OCI-LY7 (cell line): Measurements from ENCODE around the gene HPCAL4. TPM values are rescaled to one million over a fixed set of nuclear protein-coding genes. Genes with fewer than 3 reads are reported as not detected.

ENCODE experiments used
- BruUV-seq: library from RNA; stranded (reverse); fragments of 400-500 nt; replicated peaks from 2 replicates; lab custom pipeline; 2021; lab: Mats Ljungman, UMichigan
- CTCF ChIA-PET: fragments of 300-600 bp; sonication (Branson Sonifier 250); formaldehyde crosslinking; loops from one replicate; lab custom pipeline; 2022; ENCODE audit warnings: antibody characterized with exemption; ENCODE audit not compliant: unreplicated experiment; lab: Charles Lee
- POLR2A ChIA-PET: fragments of 300-600 bp; sonication (Branson Sonifier 250); formaldehyde crosslinking; loops from one replicate; lab custom pipeline; 2022; ENCODE audit warnings: antibody characterized with exemption; lab: Charles Lee
- DNase-seq: peaks from one replicate; pipeline ENCODE4 v3.0.0-alpha.2; 2015; ENCODE audit warnings: low spot score
- H2AFZ ChIP-seq: fragments of 200-600 bp; sonication (generic), shearing (Covaris generic); 2 replicates; pipeline ENCODE4 v1.6.1; 2014; ENCODE audit warnings: mild to moderate bottlenecking, antibody characterized with exemption, low read length, moderate library complexity
- H3K27ac ChIP-seq: fragments of 200-600 bp; sonication (generic); 2 replicates; pipeline ENCODE4 v1.5.1; 2014; ENCODE audit warnings: mixed run types, low read depth, mild to moderate bottlenecking, moderate library complexity, low read length, inconsistent platforms; ENCODE audit not compliant: poor library complexity, severe bottlenecking
- H3K36me3 ChIP-seq: fragments of 200-600 bp; sonication (generic); 2 replicates; pipeline ENCODE4 v1.6.1; 2014; ENCODE audit warnings: mild to moderate bottlenecking, antibody characterized with exemption, low read length, moderate library complexity, mixed read lengths; ENCODE audit not compliant: insufficient read depth
- H3K4me1 ChIP-seq: fragments of 200-600 bp; sonication (generic); 2 replicates; pipeline ENCODE4 v1.5.1; 2014; ENCODE audit warnings: mild to moderate bottlenecking, low read length; ENCODE audit not compliant: insufficient read depth, poor library complexity, severe bottlenecking
- H3K4me2 ChIP-seq: fragments of 200-600 bp; sonication (generic); 2 replicates; pipeline ENCODE4 v1.6.1; 2014; ENCODE audit warnings: mild to moderate bottlenecking, low read length
- H3K4me3 ChIP-seq: fragments of 200-600 bp; sonication (generic); 2 replicates; pipeline ENCODE4 v1.5.1; 2014; ENCODE audit warnings: mild to moderate bottlenecking, low read depth, low read length; ENCODE audit not compliant: poor library complexity, severe bottlenecking
- H3K79me2 ChIP-seq: fragments of 200-600 bp; sonication (generic); 2 replicates; pipeline ENCODE4 v1.6.1; 2016; ENCODE audit warnings: low read depth, mild to moderate bottlenecking, low read length, moderate library complexity, mixed read lengths; ENCODE audit not compliant: insufficient read depth
- H3K9me2 ChIP-seq: fragments of 200-600 bp; sonication (generic); 2 replicates; pipeline ENCODE4 v1.6.1; 2016; ENCODE audit warnings: mild to moderate bottlenecking, low read length, mixed read lengths; ENCODE audit not compliant: insufficient read depth
- H3K9me3 ChIP-seq: fragments of 200-600 bp; sonication (generic); 2 replicates; pipeline ENCODE4 v1.6.1; 2014; ENCODE audit warnings: mild to moderate bottlenecking, mixed run types, low read length, mixed read lengths
- H4K20me1 ChIP-seq: fragments of 200-600 bp; sonication (generic); 2 replicates; pipeline ENCODE4 v1.6.1; 2014; ENCODE audit warnings: mild to moderate bottlenecking, antibody characterized with exemption, low read length, moderate library complexity, mixed read lengths; ENCODE audit not compliant: insufficient read depth
- CTCF ChIP-seq: fragments of 200-600 bp; sonication (generic); conservative IDR thresholded peaks from 2 replicates; pipeline ENCODE4 v1.5.1; 2014; ENCODE audit warnings: mild to moderate bottlenecking, antibody characterized with exemption, low read length, moderate library complexity, mixed read lengths
- EZH2phosphoT487 ChIP-seq: fragments of 200-600 bp; sonication (generic); IDR thresholded peaks from 2 replicates; pipeline ENCODE4 v1.6.1; 2018; ENCODE audit warnings: low read depth, borderline replicate concordance, mild to moderate bottlenecking, mixed run types, antibody characterized with exemption, low read length, moderate library complexity, mixed read lengths
- intact Hi-C: fragments of 100-400 bp; cut with micrococcal nuclease; formaldehyde crosslinking; loops from one replicate; pipeline ENCODE4 v1.10.0; 2022; ENCODE audit not compliant: unreplicated experiment
- total RNA-seq, 2 experiments: library from RNA; depleted of rRNA in 1 of 2; stranded (reverse); fragments of >200 nt in 1 of 2; shearing (Covaris generic) in 1 of 2; gene quantifications; 2 replicates each; pipeline ENCODE4 v1.2.3, GENCODE V29; 2014 to 2022

HPCAL4 gene
- total RNA-seq, 2 experiments from 2014 or later = not detected

- ChIA-PET POLR2A (interaction anchor here (0.7 to 1.8 kb wide), 2 partner anchors 16 to 62 kb away, joined by 3 to 4 read pairs; no protein-coding TSS in a partner anchor), CTCF (no interaction called here)
- no TSS peak for BruUV-seq
- H4K20me1 ChIP-seq = no peaks in the 10 kb centered on the region
- peaks cover 30% of the 10 kb centered on the region for H3K4me1 ChIP-seq
- no peaks in the 10 kb centered on the region for H3K9me2 ChIP-seq
- no peaks in the 10 kb centered on the region for H3K9me3 ChIP-seq
- H3K36me3 ChIP-seq = peaks cover 28% of the 10 kb centered on the region
- no peak overlapping the region for H3K4me3 ChIP-seq
- H2AFZ ChIP-seq = no peak overlapping the region
- intact Hi-C loops = no loop called here
- no peak for DNase-seq
- TF ChIP-seq EZH2phosphoT487 (no peak), CTCF (no peak)
- no peak overlapping the region for H3K4me2 ChIP-seq
- peaks cover 24% of the 10 kb centered on the region; the same call in 1 of the 2 replicates for H3K79me2 ChIP-seq
- no peak overlapping the region for H3K27ac ChIP-seq
Observed at GRCh38 chr1:39737546-39738169, 46.4 kb upstream of the HPCAL4 start.

GRCh38 chr1:39735731-39736130, 44.5 kb upstream of the HPCAL4 start:
- H2AFZ ChIP-seq = no peak overlapping the region
- CTCF ChIA-PET = no interaction called here
- DNase-seq = no peak
- H3K4me2 ChIP-seq = no peak overlapping the region
- H4K20me1 ChIP-seq = no peaks in the 10 kb centered on the region
- peaks cover 22% of the 10 kb centered on the region for H3K4me1 ChIP-seq
- H3K4me3 ChIP-seq = no peak overlapping the region
- H3K9me2 ChIP-seq = no peaks in the 10 kb centered on the region
- H3K79me2 ChIP-seq = peaks cover 20% of the 10 kb centered on the region; the same call in 1 of the 2 replicates
- no peak overlapping the region for H3K27ac ChIP-seq
- intact Hi-C loops = no loop called here
- no TSS peak for BruUV-seq
- POLR2A ChIA-PET = interaction anchor here (0.5 to 1.1 kb wide), 3 partner anchors 9 to 611 kb away, joined by 3 to 4 read pairs (median 3); no protein-coding TSS in a partner anchor
- no peaks in the 10 kb centered on the region for H3K9me3 ChIP-seq
- peaks cover 9% of the 10 kb centered on the region; the same call in 1 of the 2 replicates for H3K36me3 ChIP-seq
- no peak for TF ChIP-seq CTCF
- TF ChIP-seq EZH2phosphoT487 = no peak

GRCh38 chr1:39733161-39733560, 41.9 kb upstream of the HPCAL4 start:
- H3K9me2 ChIP-seq = no peaks in the 10 kb centered on the region
- no peak overlapping the region for H3K27ac ChIP-seq
- no peaks in the 10 kb centered on the region for H3K36me3 ChIP-seq
- no peaks in the 10 kb centered on the region for H4K20me1 ChIP-seq
- H3K79me2 ChIP-seq = no peaks in the 10 kb centered on the region
- no TSS peak for BruUV-seq
- CTCF ChIA-PET = no interaction called here
- no peak overlapping the region for H3K4me3 ChIP-seq
- H2AFZ ChIP-seq = no peak overlapping the region
- POLR2A ChIA-PET = no interaction called here
- TF ChIP-seq CTCF (no peak), EZH2phosphoT487 (no peak)
- intact Hi-C loops = no loop called here
- DNase-seq = no peak
- peaks cover 2% of the 10 kb centered on the region for H3K4me1 ChIP-seq
- no peak overlapping the region for H3K4me2 ChIP-seq
- H3K9me3 ChIP-seq = no peaks in the 10 kb centered on the region
